Liver (tissue), 9 donors: ENCODE measurements around the gene OR6K6. TPM values are rescaled to one million over a fixed set of nuclear protein-coding genes. Genes with fewer than 3 reads are reported as not detected.

Source experiments
- DNase-seq: peaks from one replicate; pipeline ENCODE4 v3.0.0-alpha.2; 2017; ENCODE audit warnings: low spot score
- H3K27ac ChIP-seq, 2 donors: one replicate each; pipeline ENCODE4 v1.7.0; 2013; ENCODE audit warnings: inconsistent platforms in 2 of 2, low read length in 2 of 2, control low read depth in 1 of 2, low read depth in 1 of 2, mild to moderate bottlenecking in 1 of 2
- H3K27me3 ChIP-seq, 4 donors: one replicate each; pipeline versions ENCODE4 v1.6.1 to v1.7.0; 2013; ENCODE audit warnings: low read length in 3 of 4, inconsistent platforms in 1 of 4, mild to moderate bottlenecking in 1 of 4, moderate library complexity in 1 of 4; ENCODE audit not compliant: control insufficient read depth in 4 of 4, insufficient read depth in 4 of 4
- H3K36me3 ChIP-seq, 4 donors: one replicate each; pipeline versions ENCODE4 v1.6.1 to v1.7.0; 2013; ENCODE audit warnings: low read length in 3 of 4, mild to moderate bottlenecking in 3 of 4, low read depth in 1 of 4, moderate library complexity in 1 of 4; ENCODE audit not compliant: control insufficient read depth in 4 of 4, insufficient read depth in 3 of 4
- H3K4me1 ChIP-seq, 4 donors: one replicate each; pipeline versions ENCODE4 v1.6.1 to v1.7.0; 2013; ENCODE audit warnings: low read length in 3 of 4, mild to moderate bottlenecking in 3 of 4, moderate library complexity in 1 of 4; ENCODE audit not compliant: control insufficient read depth in 4 of 4, insufficient read depth in 4 of 4
- H3K4me3 ChIP-seq, 3 donors: one replicate each; pipeline versions ENCODE4 v1.6.1 to v1.7.0; 2013; ENCODE audit warnings: low read length in 3 of 3, control low read depth in 1 of 3, low read depth in 1 of 3, mild to moderate bottlenecking in 1 of 3
- H3K9ac ChIP-seq, 2 donors: one replicate each; pipeline ENCODE4 v1.7.0; 2013; ENCODE audit warnings: low read length in 2 of 2, mild to moderate bottlenecking in 2 of 2, moderate library complexity in 2 of 2, control low read depth in 1 of 2, low read depth in 1 of 2
- H3K9me3 ChIP-seq, 4 donors: one replicate each; pipeline versions ENCODE4 v1.6.1 to v1.7.0; 2013; ENCODE audit warnings: low read length in 3 of 4; ENCODE audit not compliant: control insufficient read depth in 4 of 4
- EGR1 ChIP-seq, 2 donors: IDR thresholded peaks; 2 replicates each; pipeline ENCODE4 v1.6.1; 2016 to 2018; ENCODE audit warnings: antibody characterized with exemption in 2 of 2, low read depth in 2 of 2
- FOXA1 ChIP-seq: IDR thresholded peaks from 2 replicates; pipeline ENCODE4 v1.6.1; 2016; ENCODE audit warnings: antibody characterized with exemption
- FOXA2 ChIP-seq: IDR thresholded peaks from 2 replicates; pipeline ENCODE4 v1.6.1; 2016; ENCODE audit warnings: antibody characterized with exemption
- GABPA ChIP-seq, 2 donors: IDR thresholded peaks in 1 of 2; conservative IDR thresholded peaks in 1 of 2; 2 replicates each; pipeline ENCODE4 v1.6.1; 2016; ENCODE audit warnings: antibody characterized with exemption in 2 of 2, mild to moderate bottlenecking in 1 of 2, moderate library complexity in 1 of 2
- HNF4A ChIP-seq, 2 donors: conservative IDR thresholded peaks; 2 replicates each; pipeline ENCODE4 v1.6.1; 2016; ENCODE audit warnings: antibody characterized with exemption in 2 of 2, mild to moderate bottlenecking in 2 of 2
- HNF4G ChIP-seq: IDR thresholded peaks from 2 replicates; pipeline ENCODE4 v1.6.1; 2016; ENCODE audit warnings: antibody characterized with exemption
- JUND ChIP-seq, 2 donors: IDR thresholded peaks; 2 replicates each; pipeline ENCODE4 v1.6.1; 2016; ENCODE audit warnings: antibody characterized with exemption in 2 of 2
- RAD21 ChIP-seq, 2 donors: IDR thresholded peaks; 2 replicates each; pipeline ENCODE4 v1.6.1; 2016; ENCODE audit warnings: antibody characterized with exemption in 2 of 2, mild to moderate bottlenecking in 2 of 2
- SP1 ChIP-seq: IDR thresholded peaks from 2 replicates; pipeline ENCODE4 v1.6.1; 2018; ENCODE audit warnings: antibody characterized with exemption, mild to moderate bottlenecking
- TAF1 ChIP-seq: conservative IDR thresholded peaks from 2 replicates; pipeline ENCODE4 v1.6.1; 2016; ENCODE audit warnings: antibody characterized with exemption, mild to moderate bottlenecking
- YY1 ChIP-seq: IDR thresholded peaks from 2 replicates; pipeline ENCODE4 v1.6.1; 2016; ENCODE audit warnings: antibody characterized with exemption, mild to moderate bottlenecking
- WGBS: extraction: QIAGEN DNeasy Blood & Tissue Kit; methylation state at CpG from one replicate; pipeline ENCODE4 v1.1.7; 2013; 5-methylcytosine and 5-hydroxymethylcytosine counted together
- polyA plus RNA-seq, 2 donors: library from polyadenylated mRNA; stranded (reverse) in 1 of 2; unstranded in 1 of 2; fragments of 200-250 nt in 1 of 2; fragments of >200 nt in 1 of 2; fragmentation: Nextera tagmentation in 1 of 2; extraction: Ambion mirVana in 1 of 2; gene quantifications; one replicate each; pipeline versions ENCODE4 v1.2.1 to v1.2.3, GENCODE V29; 2013 to 2015
- total RNA-seq, 2 donors: library from RNA; depleted of rRNA; stranded (reverse); fragments of >200 nt; gene quantifications; one replicate each; pipeline ENCODE4 v1.2.3, GENCODE V29; 2014
- TF ChIP-seq, protein P1 (sequence below): IDR thresholded peaks from 2 replicates; pipeline ENCODE4 v1.6.1; 2016; ENCODE audit warnings: antibody characterized with exemption
- TF ChIP-seq, protein P2 (sequence below): IDR thresholded peaks from 2 replicates; pipeline ENCODE4 v1.6.1; 2016; ENCODE audit warnings: antibody characterized with exemption
- TF ChIP-seq, protein P3 (sequence below): IDR thresholded peaks from 2 replicates; pipeline ENCODE4 v1.6.1; 2016; ENCODE audit warnings: antibody characterized with exemption, mild to moderate bottlenecking
- donor health status: healthy.
- donor health status: healthy.
- donor health status: healthy.
- donor health status: healthy.
- donor health status: healthy.

Gene OR6K6
- total and polyA plus RNA-seq, 4 donors = not detected

DNA sequence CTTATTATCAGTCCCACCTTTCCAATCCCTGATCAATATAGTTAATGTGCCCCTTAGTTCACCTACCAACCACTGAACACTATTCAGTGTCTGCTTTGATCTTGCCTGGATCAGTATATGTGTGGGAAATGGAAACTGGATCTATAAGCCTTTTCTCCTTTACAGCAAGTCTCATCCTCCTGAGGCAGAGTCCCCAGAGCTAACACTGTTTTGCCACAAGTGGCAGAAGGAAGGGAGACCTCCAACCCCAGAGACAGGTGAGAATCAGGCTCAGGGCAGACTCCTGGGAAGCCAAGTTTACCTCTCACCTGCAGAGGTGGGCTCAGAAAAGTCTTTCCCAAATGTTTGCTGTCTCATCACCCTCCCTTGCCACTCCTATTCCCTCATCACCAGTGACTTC is 26.6 kb downstream of the OR6K6 start, which contains the start of gene OR6N2 (continued):
- TF ChIP-seq, protein P1, sequence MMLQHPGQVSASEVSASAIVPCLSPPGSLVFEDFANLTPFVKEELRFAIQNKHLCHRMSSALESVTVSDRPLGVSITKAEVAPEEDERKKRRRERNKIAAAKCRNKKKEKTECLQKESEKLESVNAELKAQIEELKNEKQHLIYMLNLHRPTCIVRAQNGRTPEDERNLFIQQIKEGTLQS = no peak

DNA sequence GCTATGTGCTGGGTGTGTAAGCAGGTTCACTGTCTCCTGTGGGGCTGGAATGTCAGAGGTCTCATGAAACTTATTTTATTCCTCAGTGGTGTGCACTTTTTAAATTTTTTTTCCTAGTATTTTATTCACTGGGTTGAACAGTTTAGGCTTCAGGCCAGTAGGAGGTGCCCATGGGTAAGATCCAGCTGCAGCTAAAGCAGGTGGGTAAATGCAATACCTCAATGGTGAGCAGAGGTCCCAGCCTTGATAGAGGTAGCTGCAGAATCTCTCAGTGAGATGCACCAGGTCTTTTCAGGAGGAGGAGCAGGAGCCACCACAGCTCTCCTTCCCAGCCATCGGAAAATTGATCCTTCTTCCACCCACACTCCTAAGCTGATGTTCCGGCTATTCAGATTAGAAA is 39.1 kb downstream of the OR6K6 start:
- H3K9me3 ChIP-seq = no peaks in the 10 kb centered on the region
- H3K27me3 ChIP-seq = no peaks in the 10 kb centered on the region
- WGBS = 70% methylated on average over 2 of the region's 2 CpGs
- no peaks in the 10 kb centered on the region for H3K4me1 ChIP-seq
- H3K27ac ChIP-seq = no peak overlapping the region
- TF ChIP-seq RAD21 (IDR thresholded peaks at IDR 0.05) (peak; percentile 22 to 45), GABPA (IDR thresholded peaks at IDR 0.05 in 1 of 2, conservative IDR thresholded peaks at IDR 0.05 in 1 of 2) (no peak)
- no peak for DNase-seq
- no peak overlapping the region for H3K9ac ChIP-seq
- H3K36me3 ChIP-seq = no peaks in the 10 kb centered on the region
- no peak overlapping the region for H3K4me3 ChIP-seq

DNA sequence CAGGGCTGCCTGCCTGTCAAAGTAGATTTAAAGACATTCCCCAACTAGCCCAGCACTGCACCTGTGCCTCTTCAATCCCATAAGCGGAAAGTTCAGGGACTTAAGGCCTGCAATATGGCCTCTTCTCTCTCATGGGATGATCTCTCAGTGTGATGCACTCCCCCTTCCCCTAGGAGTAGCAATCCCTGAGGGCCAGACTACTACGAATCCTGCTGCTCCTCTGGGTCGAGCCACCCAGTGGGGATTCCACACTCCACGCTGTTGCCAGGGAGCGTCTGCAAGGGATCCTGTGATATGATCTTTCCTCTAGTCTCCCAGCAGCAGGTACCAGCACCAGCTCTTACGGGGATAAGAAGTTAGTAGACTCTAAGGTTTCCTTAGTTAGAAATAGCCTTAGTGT is 39.7 kb downstream of the OR6K6 start:
- Histone ChIP-seq H3K27ac (no peak overlapping the region), H3K4me1 (no peaks in the 10 kb centered on the region), H3K9me3 (no peaks in the 10 kb centered on the region), H3K27me3 (no peaks in the 10 kb centered on the region), H3K9ac (no peak overlapping the region), H3K4me3 (no peak overlapping the region), H3K36me3 (no peaks in the 10 kb centered on the region)
- WGBS = 60% methylated on average over 6 of the region's 6 CpGs
- DNase-seq = no peak
- TF ChIP-seq GABPA (IDR thresholded peaks at IDR 0.05 in 1 of 2, conservative IDR thresholded peaks at IDR 0.05 in 1 of 2) = no peak
- TF ChIP-seq FOXA2 = no peak
- TF ChIP-seq, protein P2, sequence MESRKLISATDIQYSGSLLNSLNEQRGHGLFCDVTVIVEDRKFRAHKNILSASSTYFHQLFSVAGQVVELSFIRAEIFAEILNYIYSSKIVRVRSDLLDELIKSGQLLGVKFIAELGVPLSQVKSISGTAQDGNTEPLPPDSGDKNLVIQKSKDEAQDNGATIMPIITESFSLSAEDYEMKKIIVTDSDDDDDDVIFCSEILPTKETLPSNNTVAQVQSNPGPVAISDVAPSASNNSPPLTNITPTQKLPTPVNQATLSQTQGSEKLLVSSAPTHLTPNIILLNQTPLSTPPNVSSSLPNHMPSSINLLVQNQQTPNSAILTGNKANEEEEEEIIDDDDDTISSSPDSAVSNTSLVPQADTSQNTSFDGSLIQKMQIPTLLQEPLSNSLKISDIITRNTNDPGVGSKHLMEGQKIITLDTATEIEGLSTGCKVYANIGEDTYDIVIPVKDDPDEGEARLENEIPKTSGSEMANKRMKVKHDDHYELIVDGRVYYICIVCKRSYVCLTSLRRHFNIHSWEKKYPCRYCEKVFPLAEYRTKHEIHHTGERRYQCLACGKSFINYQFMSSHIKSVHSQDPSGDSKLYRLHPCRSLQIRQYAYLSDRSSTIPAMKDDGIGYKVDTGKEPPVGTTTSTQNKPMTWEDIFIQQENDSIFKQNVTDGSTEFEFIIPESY = no peak
- TF ChIP-seq, protein P3, sequence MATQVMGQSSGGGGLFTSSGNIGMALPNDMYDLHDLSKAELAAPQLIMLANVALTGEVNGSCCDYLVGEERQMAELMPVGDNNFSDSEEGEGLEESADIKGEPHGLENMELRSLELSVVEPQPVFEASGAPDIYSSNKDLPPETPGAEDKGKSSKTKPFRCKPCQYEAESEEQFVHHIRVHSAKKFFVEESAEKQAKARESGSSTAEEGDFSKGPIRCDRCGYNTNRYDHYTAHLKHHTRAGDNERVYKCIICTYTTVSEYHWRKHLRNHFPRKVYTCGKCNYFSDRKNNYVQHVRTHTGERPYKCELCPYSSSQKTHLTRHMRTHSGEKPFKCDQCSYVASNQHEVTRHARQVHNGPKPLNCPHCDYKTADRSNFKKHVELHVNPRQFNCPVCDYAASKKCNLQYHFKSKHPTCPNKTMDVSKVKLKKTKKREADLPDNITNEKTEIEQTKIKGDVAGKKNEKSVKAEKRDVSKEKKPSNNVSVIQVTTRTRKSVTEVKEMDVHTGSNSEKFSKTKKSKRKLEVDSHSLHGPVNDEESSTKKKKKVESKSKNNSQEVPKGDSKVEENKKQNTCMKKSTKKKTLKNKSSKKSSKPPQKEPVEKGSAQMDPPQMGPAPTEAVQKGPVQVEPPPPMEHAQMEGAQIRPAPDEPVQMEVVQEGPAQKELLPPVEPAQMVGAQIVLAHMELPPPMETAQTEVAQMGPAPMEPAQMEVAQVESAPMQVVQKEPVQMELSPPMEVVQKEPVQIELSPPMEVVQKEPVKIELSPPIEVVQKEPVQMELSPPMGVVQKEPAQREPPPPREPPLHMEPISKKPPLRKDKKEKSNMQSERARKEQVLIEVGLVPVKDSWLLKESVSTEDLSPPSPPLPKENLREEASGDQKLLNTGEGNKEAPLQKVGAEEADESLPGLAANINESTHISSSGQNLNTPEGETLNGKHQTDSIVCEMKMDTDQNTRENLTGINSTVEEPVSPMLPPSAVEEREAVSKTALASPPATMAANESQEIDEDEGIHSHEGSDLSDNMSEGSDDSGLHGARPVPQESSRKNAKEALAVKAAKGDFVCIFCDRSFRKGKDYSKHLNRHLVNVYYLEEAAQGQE = no peak
- no peak for TF ChIP-seq HNF4G
- TF ChIP-seq EGR1 (IDR thresholded peaks at IDR 0.05; ENCODE audit: low read depth in 2 of 2) = no peak
- no peak for TF ChIP-seq RAD21 (IDR thresholded peaks at IDR 0.05)
- TF ChIP-seq TAF1 = no peak
- no peak for TF ChIP-seq SP1
- TF ChIP-seq HNF4A (conservative IDR thresholded peaks at IDR 0.05) = no peak

DNA sequence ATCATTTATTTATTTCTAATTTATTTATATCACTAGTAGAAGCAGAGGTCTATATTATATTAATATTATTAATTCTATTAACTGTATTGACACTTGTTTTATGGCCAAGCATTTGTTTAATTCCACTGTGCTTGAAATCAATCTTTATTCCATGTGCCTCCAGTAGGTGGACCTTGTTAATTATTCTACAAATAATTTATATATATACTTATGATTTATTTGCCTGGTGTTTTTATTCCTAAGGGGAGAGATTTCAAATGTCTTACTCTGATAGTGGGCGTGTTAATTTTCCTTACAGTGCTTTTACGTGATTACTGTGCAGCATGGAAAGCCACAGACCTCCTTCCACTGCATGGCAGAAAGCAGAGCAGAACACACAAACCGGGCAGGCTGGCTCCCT is 44.0 kb downstream of the OR6K6 start:
- no peaks in the 10 kb centered on the region for H3K36me3 ChIP-seq
- no peaks in the 10 kb centered on the region for H3K4me1 ChIP-seq
- peaks cover 0 to 2% (median 0%) of the 10 kb centered on the region in 4 donors for H3K27me3 ChIP-seq
- no peak overlapping the region for H3K27ac ChIP-seq
- TF ChIP-seq FOXA1 (no peak), EGR1 (IDR thresholded peaks at IDR 0.05; ENCODE audit: low read depth in 2 of 2) (no peak), JUND (IDR thresholded peaks at IDR 0.05) (no peak), YY1 (no peak), RAD21 (IDR thresholded peaks at IDR 0.05) (no peak), FOXA2 (no peak)
- WGBS = 65% methylated on average over 3 of the region's 3 CpGs
- H3K9ac ChIP-seq = no peak overlapping the region
- no peak overlapping the region for H3K4me3 ChIP-seq
- H3K9me3 ChIP-seq = no peaks in the 10 kb centered on the region
- no peak for DNase-seq
